ENCODE measurements around the gene DHRS13.
"Not testable (repeated sequence)": the region's sequence is repeated elsewhere in the genome, so short reads cannot be mapped to it uniquely, and the experiment has no call there.

DHRS13 gene

DNA sequence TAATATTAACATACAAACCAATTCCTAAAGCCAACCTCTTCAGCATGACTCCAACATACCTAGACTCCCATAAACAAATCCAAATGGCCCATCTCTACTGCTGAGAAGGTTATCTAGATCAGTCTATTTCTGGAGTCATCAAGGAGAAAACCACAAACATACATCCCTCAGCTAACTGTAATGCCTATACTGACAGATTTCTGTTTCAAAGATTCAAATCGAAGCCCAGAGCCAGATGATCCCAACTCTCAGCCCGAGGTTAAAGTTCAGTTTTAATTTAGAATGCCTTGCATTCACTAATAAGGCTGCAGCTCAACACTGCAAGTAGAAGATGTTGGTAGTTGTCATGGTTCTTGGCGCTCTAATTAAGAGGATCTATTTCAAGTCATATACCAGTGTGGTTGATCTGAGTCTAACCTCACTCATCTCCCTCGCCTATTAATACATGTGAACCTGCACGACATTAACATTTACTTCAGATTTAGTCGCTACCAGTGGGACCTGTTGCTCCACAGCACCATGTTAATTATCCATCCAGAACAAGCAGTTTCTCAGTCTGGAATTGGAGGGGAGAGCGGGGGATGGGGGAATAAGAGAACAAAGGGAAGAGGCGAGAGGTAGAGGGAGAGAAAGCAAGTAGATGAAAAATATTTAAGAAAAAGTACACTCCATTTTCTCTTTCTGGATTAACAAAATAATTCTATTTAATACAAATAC is 33.0 kb upstream of the DHRS13 start:
- DNase-seq: no peak

DNA sequence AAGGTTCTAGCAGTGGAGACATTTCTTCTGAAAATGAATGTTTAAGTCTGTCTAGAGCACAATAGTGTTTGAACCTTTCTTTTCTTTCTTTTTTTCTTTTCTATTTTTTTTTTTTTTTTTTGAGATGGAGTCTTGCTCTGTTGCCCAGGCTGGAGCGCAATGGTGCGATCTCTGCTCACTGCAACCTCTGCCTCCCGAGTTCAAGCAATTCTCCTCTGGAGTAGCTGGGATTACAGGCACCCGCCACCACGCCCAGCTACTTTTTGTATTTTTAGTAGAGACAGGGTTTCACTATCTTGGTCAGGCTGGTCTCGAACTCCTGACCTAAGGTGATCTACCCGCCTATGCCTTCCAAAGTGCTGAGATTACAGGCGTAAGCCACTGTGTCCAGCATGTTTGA is 31.6 kb upstream of the DHRS13 start:
- DNase-seq: not testable (repeated sequence)

DNA sequence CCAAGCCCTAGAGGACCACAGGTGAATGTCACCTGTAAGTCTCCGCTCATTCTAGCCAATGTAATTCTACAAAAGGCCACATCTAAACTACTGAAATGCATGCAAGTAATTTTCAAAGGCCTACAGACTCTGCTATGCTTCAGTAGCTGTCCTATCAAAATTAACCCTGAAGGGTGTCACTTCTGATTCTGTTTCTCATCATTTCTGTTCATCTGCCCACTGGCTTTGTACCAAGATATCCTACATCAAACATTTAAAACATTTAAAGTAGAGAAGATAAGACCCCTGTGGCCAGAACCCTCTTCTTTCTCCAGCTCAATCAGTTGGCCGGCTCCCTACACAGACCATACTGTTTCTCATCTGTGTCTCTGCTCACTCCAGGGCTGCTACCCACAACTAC is 26.9 kb upstream of the DHRS13 start:
- DNase-seq: no peak

DNA sequence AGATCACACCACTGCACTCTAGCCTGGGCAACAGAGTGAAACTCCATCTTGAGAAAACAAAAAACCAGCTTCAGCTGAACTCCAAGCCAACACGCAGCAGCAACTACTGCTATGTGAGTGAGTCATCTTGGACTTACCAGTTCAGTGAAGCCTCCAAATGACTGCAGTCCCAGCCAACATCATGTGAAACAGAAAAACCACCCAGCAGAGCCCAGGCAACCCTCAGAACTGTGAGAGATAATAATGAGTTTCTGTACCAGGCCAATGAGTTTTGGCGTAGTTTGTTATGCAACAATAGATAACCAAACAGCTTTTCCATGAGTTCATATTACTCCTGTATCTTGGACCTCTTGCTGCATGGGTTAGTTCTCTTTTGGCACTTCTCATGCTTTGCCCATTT is 25.2 kb upstream of the DHRS13 start:
- no peak for DNase-seq

DNA sequence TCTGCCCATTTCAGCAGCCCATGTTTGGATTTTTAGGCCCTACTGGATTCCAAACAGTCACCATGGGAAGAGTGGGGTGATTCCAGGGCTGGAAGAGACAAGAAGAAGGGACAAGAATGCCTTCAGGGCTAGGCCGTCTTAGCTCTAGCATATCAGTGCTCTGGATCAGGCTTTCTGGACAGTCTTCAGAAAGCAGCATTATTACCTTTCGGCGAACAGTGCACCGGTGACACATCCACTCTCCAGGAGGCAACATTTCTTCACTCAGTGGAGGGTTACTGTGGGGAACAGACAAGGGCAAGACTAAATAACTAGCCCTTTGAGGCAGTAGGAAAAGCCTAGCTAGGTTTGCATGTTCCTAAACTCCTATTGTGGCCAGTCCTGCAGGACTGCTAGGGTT is 23.9 kb upstream of the DHRS13 start:
- DNase-seq: no peak

DNA sequence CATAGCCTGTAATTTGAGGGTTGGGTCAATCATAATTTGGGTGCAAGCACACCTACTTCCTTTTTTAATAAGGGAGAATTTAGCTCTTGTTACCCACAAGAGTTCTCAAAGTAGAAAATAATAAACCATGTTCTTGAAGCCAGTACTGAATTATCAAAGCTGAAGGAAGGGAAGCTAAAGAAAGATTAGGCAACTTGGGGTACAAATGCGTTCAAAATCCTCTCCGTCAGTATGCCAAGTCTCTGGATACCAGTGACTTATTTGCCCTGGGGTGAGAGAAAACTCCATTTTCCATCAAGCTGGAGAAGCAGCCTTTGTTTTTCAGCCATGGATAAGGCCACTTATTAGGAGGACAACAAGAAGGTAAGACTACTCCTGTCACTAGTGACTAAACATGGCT is 23.5 kb upstream of the DHRS13 start:
- no peak for DNase-seq

DNA sequence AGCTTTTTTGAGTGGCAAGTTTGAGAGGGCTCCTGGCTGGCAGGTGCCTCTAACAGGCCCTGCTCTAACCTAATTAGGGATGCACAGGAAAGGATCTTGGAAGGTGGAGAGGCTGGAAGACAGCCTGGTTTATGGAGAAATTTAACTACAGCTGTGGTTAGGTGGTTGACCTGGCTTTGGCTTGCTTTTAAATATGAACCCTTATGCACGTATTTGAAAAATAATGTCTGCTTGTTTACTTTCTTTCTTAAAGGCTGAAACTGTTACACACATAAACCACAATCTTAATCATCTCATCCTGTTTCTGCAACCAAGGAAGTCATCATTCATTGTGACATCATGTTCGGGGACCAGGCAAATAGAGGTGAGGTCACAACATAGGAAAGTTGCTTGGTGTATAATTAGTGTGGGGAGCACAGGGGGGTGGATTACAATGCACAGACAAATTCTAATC is 23.1 kb upstream of the DHRS13 start:
- DNase-seq: no peak

DNA sequence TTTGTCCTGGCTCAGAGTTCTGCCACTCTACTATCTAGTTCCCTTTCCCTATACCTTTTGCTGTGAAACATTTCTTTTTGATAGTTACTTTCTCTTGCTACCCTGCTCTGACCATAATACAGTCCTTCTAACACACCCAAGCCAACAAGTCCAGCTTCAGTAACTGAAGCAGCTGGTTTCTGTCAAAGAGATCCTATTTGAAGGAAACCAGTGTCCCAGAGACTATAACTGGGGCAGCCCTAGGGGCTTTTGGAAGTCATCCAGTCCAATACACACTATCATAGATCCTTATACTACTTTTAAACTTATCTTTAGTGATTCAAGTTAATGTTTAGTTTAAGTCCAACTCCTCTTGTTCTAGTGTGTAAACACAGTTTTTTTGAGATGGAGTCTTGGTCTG is 17.3 kb upstream of the DHRS13 start:
- no peak for DNase-seq

DNA sequence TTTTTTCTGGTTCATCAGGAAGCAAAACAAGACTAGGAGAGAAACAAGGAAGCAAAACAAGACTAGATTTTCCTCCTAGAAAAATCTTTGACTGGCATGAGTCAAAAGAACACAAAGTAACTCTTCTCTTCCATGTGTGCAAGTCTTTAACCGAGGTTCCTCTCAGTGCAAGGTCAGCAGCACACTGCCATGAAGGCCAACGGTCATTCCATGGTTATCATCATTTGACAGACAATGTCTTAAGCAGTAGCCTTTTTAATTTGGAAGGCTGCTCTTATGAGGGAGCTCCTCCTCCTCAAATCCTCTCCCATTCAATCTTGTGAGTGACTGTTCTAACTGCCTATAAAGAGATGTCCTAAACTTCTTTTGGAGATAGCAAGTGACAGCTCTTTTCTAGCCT is 15.4 kb upstream of the DHRS13 start:
- DNase-seq: no peak

DNA sequence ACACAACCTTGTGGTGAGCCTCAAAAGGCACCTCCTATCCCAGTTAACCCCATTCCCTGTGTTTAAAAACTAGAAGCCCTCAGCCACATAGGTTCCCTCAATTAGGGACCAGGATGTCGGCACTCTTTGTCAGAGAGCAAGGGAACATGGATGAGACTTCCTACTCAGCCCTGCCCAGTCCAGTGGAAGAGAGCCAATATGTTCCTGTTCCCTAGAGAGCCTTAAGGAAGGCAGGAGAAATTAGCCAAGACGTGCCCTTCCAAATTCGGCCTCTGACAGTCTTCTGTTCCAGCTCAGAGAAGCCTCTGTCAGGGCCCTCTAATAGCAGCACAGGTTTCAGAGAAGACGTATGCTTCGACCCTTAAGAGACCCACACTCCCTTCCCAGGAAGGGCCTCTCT is 14.6 kb upstream of the DHRS13 start:
- DNase-seq: no peak

DNA sequence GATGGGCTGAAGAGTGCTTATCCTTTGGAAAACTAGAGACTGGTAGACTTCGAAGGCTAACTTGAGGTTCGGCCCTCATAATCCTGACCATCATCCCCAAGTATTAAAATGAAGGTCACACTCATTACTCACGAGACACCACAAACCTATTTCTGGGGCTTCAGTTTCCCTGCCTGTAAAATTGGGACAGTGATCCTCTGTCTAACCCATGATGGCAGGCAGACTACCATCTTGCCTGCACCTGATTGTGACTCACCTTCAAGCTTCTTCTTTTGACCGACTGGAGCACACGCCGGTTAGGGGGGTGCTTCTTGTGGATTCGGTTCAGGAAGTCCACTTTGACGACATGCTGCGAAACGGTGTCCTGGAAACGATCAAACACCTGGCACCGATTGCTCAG is 14.2 kb upstream of the DHRS13 start:
- DNase-seq: no peak

DNA sequence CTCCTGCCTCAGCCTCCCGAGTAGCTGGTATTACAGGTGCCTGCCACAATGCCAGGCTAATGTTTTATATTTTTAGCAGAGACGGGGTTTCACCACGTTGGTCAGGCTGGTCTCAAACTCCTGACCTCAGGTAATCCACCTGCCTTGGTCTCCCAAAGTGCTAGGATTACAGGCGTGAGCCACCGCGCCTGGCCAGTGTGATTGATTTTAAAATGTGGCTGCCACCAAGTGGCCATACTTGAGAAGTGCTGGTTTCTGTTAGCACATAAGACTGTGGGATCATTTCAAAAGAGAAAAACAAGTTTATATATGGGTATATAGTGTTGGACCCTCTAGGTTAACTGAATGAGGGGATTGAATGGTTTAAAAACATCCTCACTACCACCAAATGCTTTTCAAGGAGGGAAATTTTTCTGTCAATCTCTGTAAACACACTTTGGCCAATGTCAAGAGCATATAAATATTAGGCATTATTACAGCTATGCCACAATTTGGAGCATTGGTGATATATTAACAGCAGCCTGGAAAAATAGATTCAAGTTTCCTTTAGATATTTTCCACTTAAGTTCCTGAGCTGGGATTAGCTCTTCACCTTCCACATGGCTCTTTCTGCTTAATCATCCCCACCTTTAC is 13.5 kb upstream of the DHRS13 start:
- DNase-seq: no peak

DNA sequence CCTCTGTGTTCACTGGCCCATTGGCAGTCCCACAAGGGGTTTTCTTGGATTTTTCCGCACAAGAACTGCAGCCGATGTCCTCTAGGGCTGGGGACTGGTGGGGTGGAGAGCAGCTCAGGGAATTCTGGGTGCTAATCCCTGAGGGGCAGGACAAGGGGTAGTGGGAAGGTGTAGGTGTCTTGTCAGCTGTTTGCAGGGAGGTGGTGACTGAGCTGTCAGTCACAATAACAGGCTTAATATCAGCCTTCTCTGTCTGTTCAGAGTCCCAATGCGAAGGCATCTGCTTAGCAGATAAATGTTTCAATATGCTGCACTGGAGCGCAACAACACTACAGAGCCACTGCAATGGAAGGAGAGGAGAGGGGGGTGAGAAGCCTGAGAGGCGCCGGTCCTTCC is 10.1 kb upstream of the DHRS13 start:
- no peak for DNase-seq

DNA sequence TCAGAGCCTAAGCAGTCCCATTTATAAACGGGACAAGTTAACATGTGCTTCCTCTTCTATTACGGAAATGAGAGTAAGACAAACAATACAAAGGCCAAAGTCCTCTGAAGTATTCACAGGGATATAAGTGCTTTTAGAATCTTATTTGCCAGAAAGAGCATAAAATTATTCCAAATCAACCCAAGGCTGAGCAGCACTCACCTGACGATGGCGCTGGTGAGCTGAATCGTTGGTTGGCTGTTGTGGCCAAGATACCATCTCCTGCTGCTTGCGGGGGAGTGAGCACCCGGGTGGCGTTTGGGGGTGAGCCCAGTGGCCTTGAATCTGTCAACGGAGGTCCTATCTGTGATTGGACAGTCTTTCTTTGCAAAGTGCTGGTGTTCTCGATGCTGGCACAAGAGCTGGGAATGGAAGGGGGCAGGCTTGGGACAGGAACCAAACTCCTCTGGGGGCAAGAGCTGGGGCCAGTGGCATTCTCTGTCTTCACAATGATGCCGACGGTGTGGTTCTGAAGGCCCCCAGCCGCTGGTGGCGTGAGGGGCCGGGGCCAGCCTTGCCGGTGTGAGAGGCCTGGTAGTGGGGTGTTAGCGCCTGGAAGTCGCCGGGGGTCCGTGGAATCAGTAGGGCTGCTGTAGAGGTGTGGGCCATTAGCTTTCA is 9.5 kb upstream of the DHRS13 start:
- DNase-seq: no peak

DNA sequence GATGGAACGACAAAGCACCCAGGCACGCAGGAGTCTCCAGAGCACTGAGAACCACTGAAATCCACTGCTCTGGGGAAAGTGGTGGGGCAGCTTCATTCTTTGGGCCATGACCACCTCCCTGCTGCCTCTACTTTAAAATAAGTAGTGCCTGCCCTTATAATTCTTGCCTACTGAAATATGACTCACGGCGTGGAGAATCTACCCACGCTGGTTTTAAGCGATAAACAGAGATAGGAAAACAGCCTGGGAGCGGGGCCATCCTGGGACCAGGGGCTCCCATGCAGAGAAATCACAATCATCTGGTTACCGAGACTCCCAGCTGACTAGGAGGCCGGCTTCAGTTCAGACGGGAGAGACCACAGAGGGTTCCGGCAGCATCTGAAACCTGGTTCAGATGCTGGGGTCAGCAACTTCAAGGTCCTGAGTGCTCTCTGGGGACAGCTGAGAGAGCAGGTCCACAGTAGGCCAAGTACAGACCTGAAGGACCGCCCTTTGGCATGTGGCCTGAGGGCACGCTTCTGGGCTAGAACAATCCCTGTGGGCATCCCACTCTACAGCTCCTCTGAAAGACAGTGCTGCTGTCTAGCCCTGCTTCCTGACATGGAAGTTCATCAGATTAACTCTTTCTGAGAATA is 8.6 kb upstream of the DHRS13 start:
- no peak for DNase-seq

DNA sequence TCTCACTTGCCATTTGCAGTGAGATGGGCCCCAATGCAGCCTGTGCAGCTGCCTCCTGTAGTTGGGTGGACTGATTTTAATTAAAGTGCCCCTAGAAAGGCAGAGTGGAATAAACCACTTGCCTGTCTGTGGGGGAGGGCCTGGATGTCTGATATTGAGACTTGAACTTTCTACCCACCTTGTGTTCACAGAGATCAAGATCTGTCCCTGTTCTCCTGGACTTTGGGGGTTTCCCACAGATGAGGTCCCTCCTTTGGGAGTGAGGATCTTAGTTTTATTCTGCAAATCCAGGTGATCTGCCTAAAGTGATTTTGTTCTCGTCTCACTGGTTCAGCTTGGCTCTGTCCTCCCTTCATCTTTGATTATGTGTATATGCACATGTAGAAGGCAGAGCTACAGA is 7.7 kb upstream of the DHRS13 start:
- DNase-seq: no peak

DNA sequence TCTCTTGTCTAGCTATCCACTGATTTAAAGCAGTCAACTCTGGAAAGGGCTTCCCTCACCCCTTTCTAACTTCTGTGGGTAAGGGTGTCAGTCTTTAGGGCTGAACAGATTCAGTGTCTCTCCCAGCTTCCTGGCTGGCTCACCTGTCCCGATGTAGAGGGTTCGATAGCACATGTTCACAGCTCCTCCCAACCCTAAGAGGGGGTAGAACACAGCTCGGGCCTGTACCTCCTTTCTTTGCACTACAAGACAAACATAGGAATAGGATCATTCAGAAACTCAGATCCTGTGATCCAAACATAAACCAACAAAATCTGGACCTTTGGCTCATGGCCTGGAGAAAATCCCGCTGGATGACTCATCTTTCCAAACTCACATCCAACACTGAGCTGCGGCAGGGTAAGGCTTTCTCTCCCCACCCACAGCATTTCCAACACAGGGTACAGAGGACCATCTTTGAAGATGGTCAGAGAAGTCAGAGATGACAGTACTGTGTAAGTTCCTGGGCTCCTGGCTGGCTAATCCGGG is 5.8 kb upstream of the DHRS13 start:
- peak; percentile 57 for DNase-seq

DNA sequence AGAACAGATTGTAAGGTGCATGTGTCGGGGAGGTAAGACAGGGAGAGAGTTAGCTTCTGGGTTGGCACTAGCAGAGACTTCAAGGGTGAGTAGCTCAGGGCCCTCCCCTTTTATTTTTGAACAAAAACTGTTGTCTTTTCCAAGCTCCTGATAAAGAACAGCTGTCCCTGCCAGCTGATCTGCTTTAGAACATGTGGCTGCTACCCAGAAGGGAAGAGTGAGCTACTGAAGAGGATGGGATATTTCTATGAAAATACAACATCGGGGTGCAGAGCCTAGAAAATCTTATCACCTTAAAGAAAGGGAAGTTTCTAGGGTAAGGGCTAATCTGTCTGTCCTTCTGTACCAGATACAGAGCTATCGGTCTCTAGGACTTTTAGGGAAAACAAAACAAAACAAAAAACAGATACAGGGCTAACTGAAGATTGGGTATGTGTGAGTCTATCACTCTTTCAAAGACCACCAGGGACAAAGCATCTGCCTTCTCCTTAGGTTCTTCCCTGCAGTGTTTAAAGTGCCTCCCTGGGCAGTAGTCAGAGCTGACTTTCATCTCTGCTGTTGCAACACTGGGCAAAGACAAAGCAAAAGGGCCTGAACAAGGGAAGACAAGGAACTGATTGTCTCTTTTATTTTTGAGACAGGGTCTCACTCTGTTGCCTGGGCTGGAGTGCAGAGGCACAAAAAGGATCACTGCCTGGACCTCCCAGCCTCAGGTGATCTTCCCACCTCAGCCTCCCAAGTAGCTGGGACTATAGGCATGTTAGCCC is 5.0 kb upstream of the DHRS13 start:
- DNase-seq: no peak

DNA sequence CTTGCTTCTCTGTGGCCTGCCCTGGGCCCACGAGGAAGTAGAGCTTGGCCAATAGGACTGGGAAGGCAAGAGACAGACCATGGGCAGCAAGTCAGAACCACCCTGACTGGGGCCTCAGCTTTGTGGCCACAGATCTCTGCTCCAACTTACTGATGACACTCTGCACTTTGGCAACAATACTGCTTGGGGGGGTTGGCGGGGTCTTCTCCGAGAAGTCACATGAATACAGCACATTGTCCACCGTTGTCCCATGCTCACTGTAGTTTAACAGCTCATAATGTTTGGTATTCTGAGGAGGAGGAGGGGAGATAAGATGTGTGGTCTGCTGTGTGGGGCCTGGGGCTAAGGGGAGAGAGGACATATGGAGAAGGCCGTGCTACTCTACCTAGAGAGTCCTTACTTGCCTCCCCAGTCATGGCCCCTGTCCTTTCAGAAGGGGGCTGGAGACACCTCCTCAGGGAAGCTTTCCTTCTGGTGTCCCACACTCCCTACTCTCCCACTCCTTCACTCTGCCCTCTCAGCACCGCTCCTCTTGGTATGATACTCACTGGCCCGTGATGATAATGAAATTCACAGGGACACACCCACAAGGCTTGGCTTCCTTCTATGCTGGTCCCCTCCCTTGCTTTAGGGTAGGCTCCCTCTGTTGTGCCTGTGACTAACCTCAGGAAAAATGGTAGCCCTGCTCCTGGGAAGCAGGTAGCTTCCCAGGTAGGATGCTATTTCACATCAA is 4.0 kb upstream of the DHRS13 start:
- DNase-seq: no peak

DNA sequence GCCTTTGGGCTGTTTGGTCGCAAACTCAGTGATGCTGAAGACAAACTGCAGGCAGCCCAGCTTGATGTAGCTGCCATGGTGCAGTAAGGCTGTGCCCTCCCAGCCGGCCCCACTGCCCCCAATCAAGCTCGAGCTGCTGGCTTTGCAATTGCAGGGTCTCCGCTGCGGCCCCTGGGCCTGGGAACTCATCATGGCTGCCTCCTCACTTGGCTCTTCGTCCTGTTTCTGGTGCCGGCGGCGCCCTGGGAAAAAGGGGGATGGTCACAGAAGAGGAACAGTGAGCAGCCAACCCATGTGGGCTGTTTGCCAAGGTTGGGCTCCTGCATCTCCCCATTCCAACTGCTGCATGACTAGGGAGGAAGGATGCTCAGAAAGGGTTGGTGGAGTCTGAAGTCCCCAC is 3.4 kb upstream of the DHRS13 start:
- no peak for DNase-seq

DNA sequence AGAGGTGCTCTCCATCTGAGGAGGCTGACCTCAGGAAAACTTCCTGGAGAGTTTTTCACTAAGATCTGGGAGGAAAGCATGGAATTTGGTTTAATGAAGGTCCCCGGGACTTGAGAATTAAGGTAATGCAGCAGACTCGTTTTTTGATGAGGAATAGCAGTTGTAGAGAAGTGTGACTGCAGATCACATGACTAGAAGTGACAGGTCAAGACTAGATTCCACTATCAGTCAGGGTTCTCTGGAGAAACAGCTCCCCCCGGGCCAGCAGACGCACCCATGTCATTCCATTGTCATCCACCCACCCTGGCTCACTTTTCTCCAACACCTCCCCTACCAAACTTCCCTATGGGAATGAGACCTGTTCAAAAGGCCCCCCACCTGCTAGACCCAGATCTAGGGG is 1.9 kb upstream of the DHRS13 start:
- no peak for DNase-seq

DNA sequence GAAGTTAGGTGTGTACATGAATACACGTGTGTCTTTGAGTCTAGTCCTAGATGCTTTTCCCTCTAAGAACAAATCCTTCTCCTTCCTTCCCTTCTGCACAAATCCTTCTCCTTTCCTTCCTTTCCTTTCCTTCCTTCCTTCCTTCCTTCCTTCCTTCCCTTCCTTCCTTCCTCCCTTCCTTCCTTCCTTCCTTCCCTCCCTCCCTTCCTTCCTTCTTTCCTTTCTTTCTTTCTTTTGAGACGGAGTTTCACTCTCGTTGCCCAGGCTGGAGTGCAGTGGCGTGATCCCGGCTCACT is 615 bp upstream of the DHRS13 start:
- DNase-seq: not testable (repeated sequence)

All from amniotic stem cell (primary cell).